ENCODE measurements around the gene PPP2R5B. TPM values are rescaled to one million over a fixed set of nuclear protein-coding genes. Genes with fewer than 3 reads are reported as not detected.

Gene PPP2R5B
- total and polyA plus RNA-seq, 9 of the 15 experiments (the other 6 are each of a cell fraction or from before 2014, with no cell fraction given) = 0.10 to 7.8 (median 3.3) TPM

- TF ChIP-seq RREB1 (CRISPR knock-in tag; IDR thresholded peaks at IDR 0.05) (0 out of 2 replicates have a peak, but pooled peaks have one; percentile 9), KDM5B (IDR thresholded peaks at IDR 0.05; ENCODE audit: insufficient replicate concordance, low read depth, low read length) (peak; percentile 54), VEZF1 (CRISPR knock-in tag; IDR thresholded peaks at IDR 0.05) (peak; percentile 94), ETS1 (conservative IDR thresholded peaks at IDR 0.05; ENCODE audit: control insufficient read depth, low read depth, low read length) (peak; percentile 40; the same call in 1 of the 2 replicates), FOXM1 (IDR thresholded peaks at IDR 0.05; ENCODE audit: low read depth) (no peak), FOXM1 (CRISPR knock-in tag; IDR thresholded peaks at IDR 0.05; ENCODE audit: low read depth) (no peak), ZNF431 (CRISPR knock-in tag; IDR thresholded peaks at IDR 0.05) (0 out of 2 replicates have a peak, but pooled peaks have one; percentile 27), SPI1 (IDR thresholded peaks at IDR 0.05; ENCODE audit: borderline replicate concordance, low read depth, low read length) (peak; percentile 57), SMAD4 (CRISPR knock-in tag; conservative IDR thresholded peaks at IDR 0.05) (peak; percentile 73), CHD2 (IDR thresholded peaks at IDR 0.05; ENCODE audit: low read depth, low read length) (no peak), ZNF830 (CRISPR knock-in tag; IDR thresholded peaks at IDR 0.05) (0 out of 2 replicates have a peak, but pooled peaks have one; percentile 34), HDGF (IDR thresholded peaks at IDR 0.05) (peak; percentile 49; the same call in 1 of the 2 replicates), HMGN3 (IDR thresholded peaks at IDR 0.05; ENCODE audit: borderline replicate concordance, extremely low read depth, insufficient read length, low read depth, low read length) (peak; percentile 93), HNRNPUL1 (IDR thresholded peaks at IDR 0.05; ENCODE audit: low read length) (no peak), EP400 (IDR thresholded peaks at IDR 0.05) (peak; percentile 62), ZNF76 (CRISPR knock-in tag; IDR thresholded peaks at IDR 0.05; ENCODE audit: borderline replicate concordance) (0 out of 2 replicates have a peak, but pooled peaks have one; percentile 18)
Observed at GRCh38 chr11:64887757-64888405, 36.6 kb upstream of the PPP2R5B start (continued).
